Keratinocyte (primary cell): ENCODE data around the gene DOK6. TPM values are rescaled to one million over a fixed set of nuclear protein-coding genes. Genes with fewer than 3 reads are reported as not detected.

Experiments used
- DNase-seq: peaks from one replicate; pipeline ENCODE4 v3.0.0-alpha.2; 2011; ENCODE audit warnings: low read depth, missing footprints, low spot score
- FAIRE-seq: peaks from 2 replicates; lab custom pipeline; 2011; peaks lifted over from hg19 to GRCh38; lab: Jason Lieb, UNC
- H2AFZ ChIP-seq: 2 replicates; pipeline ENCODE4 v1.6.0; 2012; ENCODE audit warnings: low read length, control low read depth, inconsistent platforms; ENCODE audit not compliant: control insufficient read depth
- H3K27ac ChIP-seq: 2 replicates; pipeline ENCODE4 v1.5.1; 2011; ENCODE audit warnings: low read length; ENCODE audit not compliant: control insufficient read depth, insufficient read depth
- H3K27me3 ChIP-seq: 3 replicates; pipeline ENCODE4 v1.6.0; 2011; ENCODE audit warnings: low read length; ENCODE audit not compliant: control insufficient read depth, insufficient read depth; ENCODE audit errors: extremely low read depth
- H3K36me3 ChIP-seq, 2 experiments: 2 replicates in 1 of 2; 3 replicates in 1 of 2; pipeline ENCODE4 v1.5.1; 2011; ENCODE audit warnings: low read length in 2 of 2, mild to moderate bottlenecking in 1 of 2; ENCODE audit not compliant: control insufficient read depth in 2 of 2, insufficient read depth in 2 of 2; ENCODE audit errors: extremely low read depth in 1 of 2
- H3K4me1 ChIP-seq: 3 replicates; pipeline ENCODE4 v1.5.1; 2011; ENCODE audit warnings: low read length; ENCODE audit not compliant: control insufficient read depth, insufficient read depth; ENCODE audit errors: extremely low read depth
- H3K4me2 ChIP-seq: 3 replicates; pipeline ENCODE4 v1.6.0; 2011; ENCODE audit warnings: low read depth, low read length; ENCODE audit not compliant: control insufficient read depth, insufficient read depth; ENCODE audit errors: extremely low read depth
- H3K4me3 ChIP-seq, 3 experiments: fragments of 200-600 bp in 1 of 3; sonication (generic) in 1 of 3; 2 replicates in 2 of 3; 3 replicates in 1 of 3; pipeline ENCODE4 v1.5.1; 2011 to 2016; ENCODE audit warnings: low read length in 3 of 3, mild to moderate bottlenecking in 3 of 3, control low read depth in 2 of 3, inconsistent platforms in 1 of 3, low read depth in 1 of 3, mixed read lengths in 1 of 3, mixed run types in 1 of 3, moderate library complexity in 1 of 3; ENCODE audit not compliant: control insufficient read depth in 2 of 3, insufficient read depth in 2 of 3; ENCODE audit errors: extremely low read depth in 1 of 3
- H3K79me2 ChIP-seq: 2 replicates; pipeline ENCODE4 v1.6.0; 2012; ENCODE audit warnings: low read length; ENCODE audit not compliant: control insufficient read depth, insufficient read depth
- H3K9ac ChIP-seq: 3 replicates; pipeline ENCODE4 v1.6.0; 2011; ENCODE audit warnings: low read length; ENCODE audit not compliant: control insufficient read depth, insufficient read depth; ENCODE audit errors: extremely low read depth
- H3K9me1 ChIP-seq: 3 replicates; pipeline ENCODE4 v1.6.0; 2011; ENCODE audit warnings: low read length; ENCODE audit not compliant: control insufficient read depth, insufficient read depth; ENCODE audit errors: extremely low read depth
- H3K9me3 ChIP-seq: 2 replicates; pipeline ENCODE4 v1.5.1; 2012; ENCODE audit warnings: low read depth, low read length; ENCODE audit not compliant: control insufficient read depth
- H4K20me1 ChIP-seq: 3 replicates; pipeline ENCODE4 v1.6.0; 2011; ENCODE audit warnings: low read length; ENCODE audit not compliant: control insufficient read depth, insufficient read depth; ENCODE audit errors: extremely low read depth
- CTCF ChIP-seq, 3 experiments: IDR thresholded peaks in 1 of 3; conservative IDR thresholded peaks in 1 of 3; optimal IDR thresholded peaks in 1 of 3; 2 replicates in 2 of 3; 3 replicates in 1 of 3; pipeline versions ENCODE3 to v1.5.1; 2011; ENCODE audit warnings: low read length in 3 of 3, mild to moderate bottlenecking in 3 of 3, moderate library complexity in 2 of 3, control low read depth in 1 of 3, inconsistent platforms in 1 of 3; ENCODE audit not compliant: insufficient read depth in 2 of 3; ENCODE audit errors: extremely low read depth in 1 of 3
- EZH2 ChIP-seq: IDR thresholded peaks from one replicate; pipeline ENCODE4 v1.6.1; 2012; ENCODE audit warnings: inconsistent platforms, mild to moderate bottlenecking, low read length, moderate library complexity
- dilution Hi-C: fragments of 300-500 bp; cut with MboI; formaldehyde crosslinking; loops from one replicate; pipeline ENCODE4 v1.7.0; 2020; ENCODE audit warnings: low sequenced_read_pairs; ENCODE audit not compliant: extremely low pct_ligation_motif_present
- polyA plus RNA-seq, 5 experiments: library from polyadenylated mRNA; depleted of rRNA in 3 of 5; stranded (reverse) in 3 of 5; stranded (forward) in 1 of 5; unstranded in 1 of 5; fragments of >200 nt; gene quantifications; 1 replicate in 1 of 5; 2 replicates in 3 of 5; 3 replicates in 1 of 5; pipeline versions ENCODE4 v1.2.1 to v1.2.3, GENCODE V29; 2011 to 2012; ENCODE audit warnings: missing spikeins in 2 of 5, low read depth in 1 of 5, low replicate concordance in 1 of 5

Gene DOK6
- polyA plus RNA-seq, 1 donor (not counting 4 experiments of a cell fraction or from before 2014, with no cell fraction given), result not detected

GRCh38 chr18:69435000-69435399 lies 34.3 kb downstream of the DOK6 start:
- no peak overlapping the region for H3K27ac ChIP-seq
- H3K79me2 ChIP-seq, result no peaks in the 10 kb centered on the region
- no peaks in the 10 kb centered on the region for H3K9me3 ChIP-seq
- no peaks in the 10 kb centered on the region for H3K4me1 ChIP-seq
- no peak overlapping the region for H2AFZ ChIP-seq
- H3K4me2 ChIP-seq, result no peak overlapping the region
- H3K9me1 ChIP-seq, result no peaks in the 10 kb centered on the region
- no peaks in the 10 kb centered on the region for H3K36me3 ChIP-seq
- H3K9ac ChIP-seq, result no peak overlapping the region
- FAIRE-seq, result no peak
- DNase-seq, result no peak
- TF ChIP-seq CTCF (optimal IDR thresholded peaks at IDR 0.05 in 1 of 3, IDR thresholded peaks at IDR 0.05 in 1 of 3, conservative IDR thresholded peaks at IDR 0.05 in 1 of 3; ENCODE audit: extremely low read depth in 1 of 3, insufficient read depth in 2 of 3, low read length in 3 of 3) (no peak), EZH2 (no peak)
- dilution Hi-C loops, result no loop called here
- no peak overlapping the region for H3K4me3 ChIP-seq
- H4K20me1 ChIP-seq, result no peaks in the 10 kb centered on the region
- no peaks in the 10 kb centered on the region for H3K27me3 ChIP-seq

GRCh38 chr18:69444221-69444620 lies 43.5 kb downstream of the DOK6 start:
- Histone ChIP-seq H3K4me1 (no peaks in the 10 kb centered on the region), H3K4me2 (no peak overlapping the region), H3K9ac (no peak overlapping the region), H3K27ac (no peak overlapping the region), H3K4me3 (no peak overlapping the region), H4K20me1 (no peaks in the 10 kb centered on the region), H3K9me1 (no peaks in the 10 kb centered on the region), H3K36me3 (no peaks in the 10 kb centered on the region), H2AFZ (no peak overlapping the region), H3K27me3 (no peaks in the 10 kb centered on the region), H3K79me2 (no peaks in the 10 kb centered on the region), H3K9me3 (no peaks in the 10 kb centered on the region)
- dilution Hi-C loops, result no loop called here
- DNase-seq (no peak), FAIRE-seq (no peak)
- TF ChIP-seq CTCF (optimal IDR thresholded peaks at IDR 0.05 in 1 of 3, IDR thresholded peaks at IDR 0.05 in 1 of 3, conservative IDR thresholded peaks at IDR 0.05 in 1 of 3; ENCODE audit: extremely low read depth in 1 of 3, insufficient read depth in 2 of 3, low read length in 3 of 3) (no peak), EZH2 (no peak)
